CD14-positive monocyte (primary cell): ENCODE measurements around the gene HERPUD2. TPM values are rescaled to one million over a fixed set of nuclear protein-coding genes. Genes with fewer than 3 reads are reported as not detected.

Experiments used
- DNase-seq, 3 donors: peaks; one replicate each; pipeline ENCODE4 v3.0.0-alpha.2; 2011 to 2022
- H2AFZ ChIP-seq: 2 replicates; pipeline ENCODE4 v1.6.0; 2012; ENCODE audit warnings: mild to moderate bottlenecking, low read depth, low read length, inconsistent platforms; ENCODE audit not compliant: insufficient read depth, poor library complexity, severe bottlenecking
- H3K27ac ChIP-seq, 2 donors: 1 replicate in 1 of 2; 2 replicates in 1 of 2; pipeline ENCODE4 v1.5.1; 2012 to 2013; ENCODE audit warnings: low read length in 2 of 2, control low read depth in 1 of 2, inconsistent platforms in 1 of 2, low read depth in 1 of 2, mild to moderate bottlenecking in 1 of 2
- H3K27me3 ChIP-seq, 2 donors: one replicate each; pipeline versions ENCODE4 v1.6.0 to v1.6.1; 2011 to 2013; ENCODE audit warnings: low read length in 2 of 2; ENCODE audit not compliant: control insufficient read depth in 2 of 2, insufficient read depth in 2 of 2
- H3K36me3 ChIP-seq, 2 donors: replicated peaks in 1 of 2; 1 replicate in 1 of 2; 2 replicates in 1 of 2; pipeline versions ENCODE4 v1.5.1 to v1.6.1; 2012 to 2013; ENCODE audit warnings: low read length in 2 of 2, control low read depth in 1 of 2, inconsistent platforms in 1 of 2, mild to moderate bottlenecking in 1 of 2; ENCODE audit not compliant: insufficient read depth in 2 of 2, control insufficient read depth in 1 of 2
- H3K4me1 ChIP-seq, 2 donors: 1 replicate in 1 of 2; 2 replicates in 1 of 2; pipeline versions ENCODE4 v1.5.1 to v1.6.1; 2012 to 2013; ENCODE audit warnings: low read length in 2 of 2, control low read depth in 1 of 2, inconsistent platforms in 1 of 2, mild to moderate bottlenecking in 1 of 2, moderate library complexity in 1 of 2; ENCODE audit not compliant: insufficient read depth in 2 of 2, control insufficient read depth in 1 of 2
- H3K4me2 ChIP-seq: replicated peaks from 2 replicates; pipeline ENCODE3; 2012; ENCODE audit warnings: low read length, moderate library complexity, mild to moderate bottlenecking; ENCODE audit not compliant: poor library complexity, severe bottlenecking; ENCODE audit errors: extremely low read depth
- H3K4me3 ChIP-seq, 3 experiments: fragments of 200-600 bp in 1 of 3; sonication (generic) in 1 of 3; replicated peaks in 1 of 3; 1 replicate in 2 of 3; 2 replicates in 1 of 3; pipeline ENCODE4 v1.5.1; 2011 to 2013; ENCODE audit warnings: low read length in 3 of 3, mild to moderate bottlenecking in 3 of 3, control low read depth in 2 of 3, low read depth in 2 of 3, inconsistent platforms in 1 of 3, moderate library complexity in 1 of 3
- H3K79me2 ChIP-seq: 2 replicates; pipeline ENCODE4 v1.6.0; 2012; ENCODE audit warnings: mild to moderate bottlenecking, control low read depth, inconsistent platforms, low read length, moderate library complexity; ENCODE audit not compliant: insufficient read depth
- H3K9ac ChIP-seq: 2 replicates; pipeline ENCODE4 v1.6.0; 2017; ENCODE audit warnings: low read length, mild to moderate bottlenecking; ENCODE audit not compliant: insufficient read depth, poor library complexity, severe bottlenecking
- H3K9me3 ChIP-seq, 2 donors: replicated peaks in 1 of 2; 1 replicate in 1 of 2; 2 replicates in 1 of 2; pipeline versions ENCODE4 v1.5.1 to v1.6.1; 2012 to 2013; ENCODE audit warnings: low read length in 2 of 2, control low read depth in 1 of 2; ENCODE audit not compliant: control insufficient read depth in 1 of 2, insufficient read depth in 1 of 2
- H4K20me1 ChIP-seq: 2 replicates; pipeline ENCODE4 v1.6.0; 2012; ENCODE audit warnings: mild to moderate bottlenecking, low read length, control low read depth, moderate library complexity; ENCODE audit not compliant: insufficient read depth
- H3K27ac Mint-ChIP-seq, 7 donors: one replicate each; pipeline ENCODE4 v1.8.0; 2020; ENCODE audit warnings: mild to moderate bottlenecking in 7 of 7, mixed read lengths in 7 of 7, moderate library complexity in 6 of 7, inconsistent platforms in 2 of 7
- H3K27me3 Mint-ChIP-seq, 3 donors: one replicate each; pipeline ENCODE4 v1.8.0; 2021 to 2022; ENCODE audit warnings: low read depth in 3 of 3, mild to moderate bottlenecking in 3 of 3, mixed read lengths in 3 of 3, moderate library complexity in 3 of 3, inconsistent platforms in 1 of 3
- H3K36me3 Mint-ChIP-seq, 2 donors: one replicate each; pipeline ENCODE4 v1.8.0; 2020; ENCODE audit warnings: mixed read lengths in 2 of 2, inconsistent platforms in 1 of 2, mild to moderate bottlenecking in 1 of 2
- H3K4me1 Mint-ChIP-seq: one replicate; pipeline ENCODE4 v1.8.0; 2020; ENCODE audit warnings: mild to moderate bottlenecking, mixed read lengths
- H3K4me3 Mint-ChIP-seq, 2 donors: one replicate each; pipeline ENCODE4 v1.8.0; 2020; ENCODE audit warnings: mild to moderate bottlenecking in 2 of 2, mixed read lengths in 2 of 2, moderate library complexity in 1 of 2
- H3K9me3 Mint-ChIP-seq, 7 donors: one replicate each; pipeline ENCODE4 v1.8.0; 2020 to 2022; ENCODE audit warnings: mixed read lengths in 7 of 7, mild to moderate bottlenecking in 6 of 7, moderate library complexity in 6 of 7, inconsistent platforms in 2 of 7
- CTCF ChIP-seq: fragments of 200-600 bp; IDR thresholded peaks from one replicate; pipeline ENCODE4 v1.8.0; 2022; ENCODE audit warnings: antibody characterized with exemption, mild to moderate bottlenecking
- WGBS: methylation state at CpG from one replicate; pipeline ENCODE4 v1.1.5; 2013; ENCODE audit warnings: missing lambda C conversion rate; ENCODE audit not compliant: insufficient coverage; 5-methylcytosine and 5-hydroxymethylcytosine counted together
- intact Hi-C, 2 donors: fragments of 100-400 bp; cut with micrococcal nuclease; formaldehyde crosslinking; loops; one replicate each; pipeline versions ENCODE4 v1.15.0 to v1.15.1; 2023
- polyA plus RNA-seq, 3 donors: library from polyadenylated mRNA; depleted of rRNA in 1 of 3; unstranded in 2 of 3; stranded (reverse) in 1 of 3; fragments of 300-500 nt in 2 of 3; fragments of >200 nt in 1 of 3; fragmentation: Illumina TruSeq in 2 of 3; gene quantifications; 1 replicate in 2 of 3; 2 replicates in 1 of 3; pipeline ENCODE4 v1.2.3, GENCODE V29; 2012 to 2021

HERPUD2 gene
- polyA plus RNA-seq, 3 donors = 36.1 to 40.9 (median 36.4) TPM

GRCh38 chr7:35700865-35701264 is 5.9 kb upstream of the HERPUD2 start:
- no CpG with 5 or more reads among the region's 2 CpGs for WGBS
- H3K79me2 ChIP-seq = no peaks in the 10 kb centered on the region
- H3K9me3 ChIP-seq = no peaks in the 10 kb centered on the region
- Mint-ChIP-seq H3K4me1 (peaks cover 18% of the 10 kb centered on the region), H3K27ac (no peak overlapping the region), H3K4me3 (no peak overlapping the region), H3K9me3 (peaks cover 0 to 8% (median 0%) of the 10 kb centered on the region in 7 donors), H3K36me3 (peaks cover 0 to 7% of the 10 kb centered on the region in 2 donors), H3K27me3 (peaks cover 0 to 3% (median 2%) of the 10 kb centered on the region in 3 donors)
- no peak overlapping the region for H3K27ac ChIP-seq
- H2AFZ ChIP-seq = no peak overlapping the region
- DNase-seq = no peak
- H4K20me1 ChIP-seq = no peaks in the 10 kb centered on the region
- H3K4me3 ChIP-seq = no peak overlapping the region
- H3K9ac ChIP-seq = no peak overlapping the region
- peaks cover 11 to 16% of the 10 kb centered on the region in 2 donors for H3K4me1 ChIP-seq
- no peak overlapping the region for H3K4me2 ChIP-seq
- no peaks in the 10 kb centered on the region for H3K36me3 ChIP-seq
- TF ChIP-seq CTCF = no peak
- intact Hi-C loops = no loop called here
- H3K27me3 ChIP-seq = no peaks in the 10 kb centered on the region

GRCh38 chr7:35700333-35700732 is 5.4 kb upstream of the HERPUD2 start:
- H2AFZ ChIP-seq = no peak overlapping the region
- Mint-ChIP-seq H3K9me3 (peaks cover 0 to 6% (median 2%) of the 10 kb centered on the region in 7 donors), H3K27me3 (peaks cover 0 to 3% (median 2%) of the 10 kb centered on the region in 3 donors), H3K36me3 (peaks cover 0 to 7% of the 10 kb centered on the region in 2 donors), H3K4me3 (no peak overlapping the region), H3K4me1 (peaks cover 23% of the 10 kb centered on the region), H3K27ac (no peak overlapping the region)
- H3K79me2 ChIP-seq = no peaks in the 10 kb centered on the region
- no peaks in the 10 kb centered on the region for H4K20me1 ChIP-seq
- no peaks in the 10 kb centered on the region for H3K9me3 ChIP-seq
- H3K4me1 ChIP-seq = peaks cover 16 to 21% of the 10 kb centered on the region in 2 donors
- no peak overlapping the region for H3K4me2 ChIP-seq
- no peak overlapping the region for H3K27ac ChIP-seq
- H3K27me3 ChIP-seq = no peaks in the 10 kb centered on the region
- DNase-seq = no peak
- TF ChIP-seq CTCF = no peak
- no peak overlapping the region for H3K4me3 ChIP-seq
- H3K36me3 ChIP-seq = no peaks in the 10 kb centered on the region
- no peak overlapping the region for H3K9ac ChIP-seq
- intact Hi-C loops = no loop called here
